D721Med (cell line): ENCODE measurements around the gene TIMM23.

Experiments
- DNase-seq: peaks from one replicate; pipeline ENCODE4 v3.0.0; 2011; ENCODE audit warnings: low spot score; ENCODE audit not compliant: insufficient read length
- FAIRE-seq: peaks from 2 replicates; lab custom pipeline; 2011; peaks lifted over from hg19 to GRCh38; lab: Jason Lieb, UNC
- TF ChIP-seq, protein P1 (sequence below): IDR thresholded peaks from 2 replicates; pipeline ENCODE4 v1.5.1; 2012; ENCODE audit warnings: mild to moderate bottlenecking, control low read depth; ENCODE audit not compliant: insufficient read depth; ENCODE audit errors: missing control alignments

The TIMM23 gene

DNA sequence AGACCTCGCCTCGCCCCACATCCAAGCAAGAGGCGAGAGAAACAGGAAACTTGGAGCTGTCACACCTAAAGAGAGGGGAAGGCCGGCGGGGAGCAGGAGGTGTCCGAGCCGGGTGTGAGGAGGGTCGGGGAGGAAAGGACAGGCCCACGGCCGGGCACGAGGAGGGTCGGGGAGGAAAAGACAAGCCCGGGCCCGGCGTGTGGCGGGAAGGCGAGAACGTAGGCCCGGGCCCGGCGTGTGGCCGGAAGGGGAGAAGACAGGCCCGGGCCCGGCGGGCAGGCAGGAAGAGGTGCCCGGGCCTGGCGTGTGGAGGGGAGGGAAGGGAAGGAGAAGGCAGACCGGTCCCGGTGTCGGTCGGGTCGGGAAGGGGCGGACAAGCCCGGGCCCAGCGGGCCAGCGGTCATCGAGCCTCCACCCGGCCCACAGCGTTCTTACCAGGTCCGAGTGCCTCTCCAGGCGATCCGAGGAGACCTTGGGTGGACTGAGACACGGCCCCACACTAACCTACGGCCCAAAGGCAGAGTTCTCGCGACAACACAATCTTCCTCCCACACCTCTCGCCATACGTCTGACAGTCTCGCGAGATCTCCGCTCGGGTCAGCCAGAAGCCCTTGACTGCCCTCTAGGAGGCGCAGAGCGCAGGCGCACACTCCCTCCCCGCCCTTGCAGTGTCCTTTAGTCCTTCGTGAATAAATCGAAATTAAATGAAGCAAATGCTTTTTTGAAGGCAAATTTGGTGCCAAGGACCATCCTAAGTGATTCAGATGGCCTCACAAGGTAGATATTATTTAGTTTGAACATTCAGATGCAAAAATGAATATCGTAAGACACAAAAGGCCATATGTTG is 58.0 kb downstream of the TIMM23 start, which contains the start of gene NCOA4:
Gene NCOA4 (minus strand): TSS at position 533 of the 847 bp plus-strand sequence. CDS start 13,943 bp downstream, outside the sequence.
- TF ChIP-seq, protein P1, sequence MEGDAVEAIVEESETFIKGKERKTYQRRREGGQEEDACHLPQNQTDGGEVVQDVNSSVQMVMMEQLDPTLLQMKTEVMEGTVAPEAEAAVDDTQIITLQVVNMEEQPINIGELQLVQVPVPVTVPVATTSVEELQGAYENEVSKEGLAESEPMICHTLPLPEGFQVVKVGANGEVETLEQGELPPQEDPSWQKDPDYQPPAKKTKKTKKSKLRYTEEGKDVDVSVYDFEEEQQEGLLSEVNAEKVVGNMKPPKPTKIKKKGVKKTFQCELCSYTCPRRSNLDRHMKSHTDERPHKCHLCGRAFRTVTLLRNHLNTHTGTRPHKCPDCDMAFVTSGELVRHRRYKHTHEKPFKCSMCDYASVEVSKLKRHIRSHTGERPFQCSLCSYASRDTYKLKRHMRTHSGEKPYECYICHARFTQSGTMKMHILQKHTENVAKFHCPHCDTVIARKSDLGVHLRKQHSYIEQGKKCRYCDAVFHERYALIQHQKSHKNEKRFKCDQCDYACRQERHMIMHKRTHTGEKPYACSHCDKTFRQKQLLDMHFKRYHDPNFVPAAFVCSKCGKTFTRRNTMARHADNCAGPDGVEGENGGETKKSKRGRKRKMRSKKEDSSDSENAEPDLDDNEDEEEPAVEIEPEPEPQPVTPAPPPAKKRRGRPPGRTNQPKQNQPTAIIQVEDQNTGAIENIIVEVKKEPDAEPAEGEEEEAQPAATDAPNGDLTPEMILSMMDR: peak; percentile 65
- DNase-seq (peak; percentile 95), FAIRE-seq (no peak)

DNA sequence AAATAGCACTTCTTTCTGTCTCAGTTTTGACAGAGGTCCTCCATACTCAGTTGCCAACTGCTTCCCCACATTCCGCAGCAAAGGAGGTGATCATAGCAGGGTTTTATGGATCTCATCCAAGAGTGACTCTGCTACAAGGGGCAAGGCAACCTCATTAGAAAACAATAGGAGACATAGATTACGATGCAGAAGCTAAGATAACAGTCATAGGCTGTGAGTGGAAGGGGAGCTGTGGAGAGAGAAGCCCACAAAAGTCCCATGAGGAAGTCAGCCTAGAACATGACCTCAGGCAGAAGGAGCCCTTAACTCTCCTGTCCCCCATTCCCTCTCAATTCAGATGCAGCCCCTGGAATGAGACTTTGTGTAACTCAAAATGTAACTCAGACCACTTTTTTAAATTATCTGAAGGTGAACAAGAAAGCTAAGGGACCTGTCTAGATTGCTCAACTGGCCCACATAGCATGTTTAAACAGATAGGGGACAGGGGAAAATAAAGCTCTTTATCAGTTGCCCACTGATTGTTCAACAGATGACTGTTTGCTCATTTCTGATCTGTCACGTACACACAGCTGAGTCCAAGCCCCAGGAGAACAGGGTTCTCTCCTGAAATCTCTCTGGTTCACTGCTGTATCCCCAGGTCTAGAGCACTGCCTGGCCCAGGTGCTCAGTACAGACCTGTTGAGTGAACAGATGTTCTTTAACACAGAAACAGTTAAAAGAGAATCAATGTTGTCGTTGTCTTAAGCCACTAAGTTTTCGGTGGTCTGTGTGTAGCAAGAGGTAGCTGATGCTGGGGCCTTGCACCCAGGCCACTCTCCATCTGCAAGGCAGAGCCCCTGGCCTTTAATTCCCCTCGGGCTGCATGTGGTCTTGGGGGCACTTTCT is 59.6 kb downstream of the TIMM23 start:
- TF ChIP-seq, protein P1: no peak
- FAIRE-seq (no peak), DNase-seq (no peak)

DNA sequence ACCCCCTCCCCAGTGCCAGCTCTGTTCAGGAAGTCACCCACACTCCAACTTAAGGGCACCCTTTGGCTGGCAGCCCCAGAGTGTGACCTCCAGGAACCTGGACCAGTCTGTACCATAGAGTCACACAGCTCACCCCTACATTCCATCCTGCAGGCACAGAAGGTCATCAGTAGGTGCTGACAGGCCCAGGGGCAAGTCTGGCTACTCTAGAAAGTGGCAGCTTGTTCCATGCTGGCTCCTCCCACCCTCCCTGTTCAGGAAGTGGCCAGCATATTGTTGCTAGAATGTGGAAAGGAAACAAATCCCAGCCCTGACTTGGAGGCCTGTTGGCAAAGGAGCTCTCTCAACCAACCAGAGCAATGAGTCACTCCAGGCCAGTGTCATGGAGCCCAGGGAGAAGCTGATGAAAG is 61.3 kb downstream of the TIMM23 start:
- FAIRE-seq: no peak
- TF ChIP-seq, protein P1: no peak
- no peak for DNase-seq

GRCh38 chr10:46035923-46036849 is 63.9 kb downstream of the TIMM23 start:
- FAIRE-seq (no peak), DNase-seq (no peak)
- TF ChIP-seq, protein P1: no peak

- FAIRE-seq (no peak), DNase-seq (no peak)
- TF ChIP-seq, protein P1: no peak
Measured at GRCh38 chr10:46037107-46037825, 65.0 kb downstream of the TIMM23 start.

DNA sequence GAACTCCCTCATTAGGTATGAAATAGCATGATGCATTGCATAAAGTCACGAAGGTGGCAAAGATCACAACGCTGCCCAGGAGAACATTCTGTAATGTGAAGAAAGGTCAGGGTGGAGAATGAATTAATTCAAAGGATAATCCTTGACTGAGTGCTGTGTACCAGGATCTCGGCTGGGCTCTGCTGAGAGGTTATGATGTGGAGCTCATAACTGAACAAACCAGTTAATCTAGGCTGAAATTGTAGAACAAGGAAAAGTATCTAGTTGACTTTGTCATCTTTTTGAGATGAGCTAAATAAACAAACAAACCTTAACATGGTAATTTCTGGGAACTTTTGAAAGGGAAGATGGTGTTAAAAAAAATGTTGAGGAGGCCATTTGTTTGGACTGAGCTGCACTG is 67.7 kb downstream of the TIMM23 start:
- TF ChIP-seq, protein P1: no peak
- DNase-seq (no peak), FAIRE-seq (no peak)
